Ascending aorta (tissue), 2 donors: Measurements from ENCODE around the gene PTK7. TPM values are rescaled to one million over a fixed set of nuclear protein-coding genes. Genes with fewer than 3 reads are reported as not detected.

Experiments
- DNase-seq, 2 donors: peaks; one replicate each; pipeline ENCODE4 v3.0.0-alpha.2; 2019; ENCODE audit warnings: low spot score in 2 of 2
- H3K27ac ChIP-seq, 2 donors: fragments of 200-600 bp; sonication (generic); one replicate each; pipeline ENCODE4 v1.5.1; 2016 to 2017; ENCODE audit warnings: mild to moderate bottlenecking in 1 of 2
- H3K27me3 ChIP-seq: fragments of 200-600 bp; sonication (generic); one replicate; pipeline ENCODE4 v1.5.1; 2017
- H3K36me3 ChIP-seq, 2 donors: fragments of 200-600 bp; sonication (generic); one replicate each; pipeline ENCODE4 v1.5.1; 2016
- H3K4me1 ChIP-seq, 2 donors: fragments of 200-600 bp; sonication (generic); one replicate each; pipeline ENCODE4 v1.5.1; 2016 to 2017; ENCODE audit warnings: mild to moderate bottlenecking in 1 of 2
- H3K4me3 ChIP-seq, 2 donors: fragments of 200-600 bp; sonication (generic); one replicate each; pipeline ENCODE4 v1.5.1; 2016 to 2017; ENCODE audit warnings: mild to moderate bottlenecking in 1 of 2
- H3K9me3 ChIP-seq, 2 donors: fragments of 200-600 bp; sonication (generic); one replicate each; pipeline ENCODE4 v1.5.1; 2016
- intact Hi-C: fragments of 100-400 bp; cut with DNase I; formaldehyde crosslinking; loops from one replicate; pipeline ENCODE4 v1.15.1; 2023
- total RNA-seq: library from RNA; depleted of rRNA; stranded (reverse); fragments of >200 nt; gene quantifications from one replicate; pipeline ENCODE4 v1.1.0, GENCODE V29; 2016
- TF ChIP-seq, protein P1 (sequence below), 3 experiments: fragments of 200-600 bp in 2 of 3; fragments of 450-650 bp in 1 of 3; sonication (generic) in 2 of 3; IDR thresholded peaks; one replicate each; pipeline ENCODE4 v1.5.1; 2016 to 2019; ENCODE audit warnings: antibody characterized with exemption in 3 of 3, mild to moderate bottlenecking in 1 of 3, moderate library complexity in 1 of 3

PTK7 gene
- total RNA-seq, 1 donor from 2014 or later = 34.9 TPM

DNA sequence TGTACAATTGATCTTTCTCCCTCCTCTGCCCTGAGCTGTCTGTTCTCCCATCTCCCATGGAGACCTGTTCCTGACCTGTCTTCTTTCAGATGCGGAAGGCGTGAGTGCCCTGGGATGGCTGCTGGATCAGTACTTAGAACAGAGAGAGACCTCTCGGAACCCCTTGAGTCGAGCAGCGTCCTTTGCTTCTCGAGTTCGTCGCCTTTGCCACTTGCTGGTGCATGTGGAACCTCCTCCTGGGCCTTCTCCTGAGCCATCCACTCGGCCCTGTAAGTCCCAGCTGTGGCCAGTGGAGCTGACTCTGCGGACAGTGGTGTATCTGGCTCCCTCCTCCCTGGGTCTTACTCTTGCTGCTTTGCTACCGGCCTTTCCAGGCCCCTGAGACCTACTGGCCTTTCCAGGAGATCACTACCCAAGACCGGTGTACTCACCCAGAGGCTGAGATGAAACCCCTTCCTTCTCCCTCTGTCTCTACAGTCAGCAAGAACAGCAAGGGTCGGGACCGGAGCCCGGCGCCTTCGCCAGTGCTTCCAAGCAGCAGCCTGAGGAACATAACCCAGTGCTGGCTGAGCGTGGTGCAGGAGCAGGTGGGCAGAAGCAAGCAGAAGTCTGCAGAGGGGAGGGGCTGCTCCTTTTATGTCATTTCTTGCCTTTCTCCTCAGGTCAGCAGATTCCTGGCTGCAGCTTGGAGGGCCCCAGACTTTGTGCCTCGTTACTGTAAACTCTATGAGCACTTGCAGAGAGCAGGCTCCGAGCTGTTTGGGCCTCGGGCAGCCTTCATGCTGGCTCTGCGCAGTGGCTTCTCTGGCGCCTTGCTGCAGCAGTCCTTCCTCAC is 128.4 kb downstream of the PTK7 start:
- no peak for DNase-seq
- Histone ChIP-seq H3K4me3 (no peak overlapping the region), H3K9me3 (no peaks in the 10 kb centered on the region), H3K27ac (no peak overlapping the region), H3K36me3 (peaks cover 22 to 53% of the 10 kb centered on the region in 2 donors), H3K4me1 (no peaks in the 10 kb centered on the region), H3K27me3 (no peaks in the 10 kb centered on the region)
- TF ChIP-seq, protein P1, sequence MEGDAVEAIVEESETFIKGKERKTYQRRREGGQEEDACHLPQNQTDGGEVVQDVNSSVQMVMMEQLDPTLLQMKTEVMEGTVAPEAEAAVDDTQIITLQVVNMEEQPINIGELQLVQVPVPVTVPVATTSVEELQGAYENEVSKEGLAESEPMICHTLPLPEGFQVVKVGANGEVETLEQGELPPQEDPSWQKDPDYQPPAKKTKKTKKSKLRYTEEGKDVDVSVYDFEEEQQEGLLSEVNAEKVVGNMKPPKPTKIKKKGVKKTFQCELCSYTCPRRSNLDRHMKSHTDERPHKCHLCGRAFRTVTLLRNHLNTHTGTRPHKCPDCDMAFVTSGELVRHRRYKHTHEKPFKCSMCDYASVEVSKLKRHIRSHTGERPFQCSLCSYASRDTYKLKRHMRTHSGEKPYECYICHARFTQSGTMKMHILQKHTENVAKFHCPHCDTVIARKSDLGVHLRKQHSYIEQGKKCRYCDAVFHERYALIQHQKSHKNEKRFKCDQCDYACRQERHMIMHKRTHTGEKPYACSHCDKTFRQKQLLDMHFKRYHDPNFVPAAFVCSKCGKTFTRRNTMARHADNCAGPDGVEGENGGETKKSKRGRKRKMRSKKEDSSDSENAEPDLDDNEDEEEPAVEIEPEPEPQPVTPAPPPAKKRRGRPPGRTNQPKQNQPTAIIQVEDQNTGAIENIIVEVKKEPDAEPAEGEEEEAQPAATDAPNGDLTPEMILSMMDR (IDR thresholded peaks at IDR 0.05) = no peak
- intact Hi-C loops = no loop called here

DNA sequence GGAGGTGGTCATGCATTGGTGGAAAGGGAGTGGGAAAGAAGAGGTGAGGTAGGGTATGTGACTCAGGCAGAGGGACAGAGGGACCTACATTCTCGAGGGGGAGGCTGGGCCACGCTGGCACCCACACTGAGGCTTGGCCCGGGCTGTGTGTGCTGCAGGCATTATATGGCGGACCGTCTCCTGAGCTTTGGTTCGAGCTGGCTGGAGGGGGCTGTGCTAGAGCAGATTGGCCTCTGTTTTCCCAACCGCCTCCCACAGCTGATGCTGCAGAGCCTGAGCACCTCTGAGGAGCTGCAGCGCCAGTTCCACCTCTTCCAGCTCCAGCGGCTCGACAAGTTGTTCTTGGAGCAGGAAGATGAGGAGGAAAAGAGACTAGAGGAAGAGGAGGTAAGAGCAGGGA is 129.7 kb downstream of the PTK7 start:
- Histone ChIP-seq H3K36me3 (peaks cover 15 to 44% of the 10 kb centered on the region in 2 donors), H3K9me3 (no peaks in the 10 kb centered on the region), H3K4me1 (no peaks in the 10 kb centered on the region), H3K4me3 (no peak overlapping the region), H3K27me3 (no peaks in the 10 kb centered on the region), H3K27ac (no peak overlapping the region)
- TF ChIP-seq, protein P1 (IDR thresholded peaks at IDR 0.05) = no peak
- DNase-seq = no peak
- intact Hi-C loops = no loop called here

DNA sequence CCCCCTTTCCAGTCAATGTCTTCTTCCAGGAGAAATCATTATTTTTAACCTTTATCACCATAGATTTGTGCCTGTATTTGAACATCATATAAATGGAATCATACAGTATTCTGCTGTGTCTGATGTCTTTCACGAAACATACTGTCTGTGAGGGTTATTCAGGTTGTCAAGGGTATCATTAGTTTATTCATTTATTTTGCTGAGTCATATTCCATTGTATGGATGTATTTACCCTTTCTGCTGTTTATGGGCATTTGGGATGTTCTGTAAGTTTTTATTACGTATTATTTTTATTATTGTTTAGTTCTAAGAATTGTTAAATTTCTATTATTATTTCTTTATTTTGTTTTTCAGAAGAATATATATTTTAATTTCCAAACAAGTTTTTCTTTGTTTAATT is 131.2 kb downstream of the PTK7 start:
- H3K9me3 ChIP-seq = no peaks in the 10 kb centered on the region
- no peak overlapping the region for H3K27ac ChIP-seq
- H3K4me3 ChIP-seq = no peak overlapping the region
- TF ChIP-seq, protein P1 (IDR thresholded peaks at IDR 0.05) = no peak
- H3K4me1 ChIP-seq = no peaks in the 10 kb centered on the region
- peaks cover 15 to 43% of the 10 kb centered on the region in 2 donors for H3K36me3 ChIP-seq
- no peak for DNase-seq
- intact Hi-C loops = no loop called here
- no peaks in the 10 kb centered on the region for H3K27me3 ChIP-seq

Other genes with a start within 250 kb of the PTK7 start
- gene RPL7L1, start 196.7 kb upstream of the PTK7 start, total RNA-seq = 34.8 TPM
- not detected for gene PTCRA, start 160.3 kb upstream of the PTK7 start, total RNA-seq
- gene CNPY3, start 146.8 kb upstream of the PTK7 start, total RNA-seq = 49.6 TPM
- not detected for gene GNMT, start 115.6 kb upstream of the PTK7 start, total RNA-seq
- 8.9 TPM for gene PEX6, start 97.1 kb upstream of the PTK7 start, total RNA-seq
- 27.7 TPM for gene PPP2R5D, start 91.7 kb upstream of the PTK7 start, total RNA-seq
- 61.1 TPM for gene MEA1, start 62.4 kb upstream of the PTK7 start, total RNA-seq
- 64.0 TPM for gene KLHDC3, start 62.1 kb upstream of the PTK7 start, total RNA-seq
- 20.6 TPM for gene RRP36, start 54.7 kb upstream of the PTK7 start, total RNA-seq
- 26.7 TPM for gene CUL7, start 22.5 kb upstream of the PTK7 start, total RNA-seq
- gene MRPL2, start 16.9 kb upstream of the PTK7 start, total RNA-seq = 42.3 TPM
- 17.8 TPM for gene KLC4, start 16.7 kb upstream of the PTK7 start, total RNA-seq
- 71.2 TPM for gene SRF, start 95.0 kb downstream of the PTK7 start, total RNA-seq
- gene CUL9, start 105.9 kb downstream of the PTK7 start, total RNA-seq = 36.1 TPM
- gene DNPH1, start 153.2 kb downstream of the PTK7 start, total RNA-seq = 39.1 TPM
- gene TTBK1, start 167.2 kb downstream of the PTK7 start, total RNA-seq = not detected
- 1.8 TPM for gene SLC22A7, start 221.9 kb downstream of the PTK7 start, total RNA-seq
- not detected for gene CRIP3, start 232.5 kb downstream of the PTK7 start, total RNA-seq